ENCODE data around the gene AGAP3.

DNA sequence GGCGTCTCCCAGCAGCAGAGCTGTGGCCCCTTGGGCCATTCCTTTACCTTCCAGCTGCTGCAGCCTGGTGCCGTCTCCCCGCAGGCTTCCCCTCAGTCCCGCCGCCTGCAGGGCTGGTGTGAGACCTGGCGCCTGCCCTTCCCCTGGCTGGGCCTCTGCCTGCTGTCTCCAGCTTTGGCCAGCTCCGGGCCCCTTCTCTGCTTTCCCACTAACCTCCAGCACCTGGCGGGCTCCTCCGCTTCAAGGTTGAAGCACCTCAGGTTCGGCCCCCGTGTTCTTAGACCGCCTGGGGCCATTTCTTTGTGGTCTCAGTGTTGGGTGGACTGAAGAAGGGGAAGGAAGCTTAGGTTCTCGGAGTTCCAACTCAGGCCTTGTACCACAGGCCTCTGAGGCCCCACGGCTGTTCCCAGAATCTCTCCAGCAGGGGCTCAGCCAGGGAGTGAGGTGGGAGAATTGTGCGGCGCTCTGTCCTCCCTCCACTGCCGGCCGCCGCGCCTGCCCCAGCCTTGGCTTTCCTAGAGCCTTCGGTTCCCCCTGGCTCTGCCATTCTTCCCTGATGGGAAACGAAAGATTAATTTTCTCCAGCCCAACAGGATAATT lies 50.9 kb downstream of the AGAP3 start:
- TF ChIP-seq, protein P1, sequence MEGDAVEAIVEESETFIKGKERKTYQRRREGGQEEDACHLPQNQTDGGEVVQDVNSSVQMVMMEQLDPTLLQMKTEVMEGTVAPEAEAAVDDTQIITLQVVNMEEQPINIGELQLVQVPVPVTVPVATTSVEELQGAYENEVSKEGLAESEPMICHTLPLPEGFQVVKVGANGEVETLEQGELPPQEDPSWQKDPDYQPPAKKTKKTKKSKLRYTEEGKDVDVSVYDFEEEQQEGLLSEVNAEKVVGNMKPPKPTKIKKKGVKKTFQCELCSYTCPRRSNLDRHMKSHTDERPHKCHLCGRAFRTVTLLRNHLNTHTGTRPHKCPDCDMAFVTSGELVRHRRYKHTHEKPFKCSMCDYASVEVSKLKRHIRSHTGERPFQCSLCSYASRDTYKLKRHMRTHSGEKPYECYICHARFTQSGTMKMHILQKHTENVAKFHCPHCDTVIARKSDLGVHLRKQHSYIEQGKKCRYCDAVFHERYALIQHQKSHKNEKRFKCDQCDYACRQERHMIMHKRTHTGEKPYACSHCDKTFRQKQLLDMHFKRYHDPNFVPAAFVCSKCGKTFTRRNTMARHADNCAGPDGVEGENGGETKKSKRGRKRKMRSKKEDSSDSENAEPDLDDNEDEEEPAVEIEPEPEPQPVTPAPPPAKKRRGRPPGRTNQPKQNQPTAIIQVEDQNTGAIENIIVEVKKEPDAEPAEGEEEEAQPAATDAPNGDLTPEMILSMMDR (conservative IDR thresholded peaks at IDR 0.05; ENCODE audit: low read depth, low read length), result no peak
- no peak for TF ChIP-seq EZH2 (IDR thresholded peaks at IDR 0.05; ENCODE audit: borderline replicate concordance, low read depth, low read length, poor library complexity, severe bottlenecking)
